ENCODE results near the gene ZNF579. TPM values are rescaled to one million over a fixed set of nuclear protein-coding genes. Genes with fewer than 3 reads are reported as not detected.

Gene ZNF579
- total and polyA plus RNA-seq, 2 of the 8 experiments (the other 6 are each of a cell fraction or from before 2014, with no cell fraction given), result 10.0 to 18.9 TPM

DNA sequence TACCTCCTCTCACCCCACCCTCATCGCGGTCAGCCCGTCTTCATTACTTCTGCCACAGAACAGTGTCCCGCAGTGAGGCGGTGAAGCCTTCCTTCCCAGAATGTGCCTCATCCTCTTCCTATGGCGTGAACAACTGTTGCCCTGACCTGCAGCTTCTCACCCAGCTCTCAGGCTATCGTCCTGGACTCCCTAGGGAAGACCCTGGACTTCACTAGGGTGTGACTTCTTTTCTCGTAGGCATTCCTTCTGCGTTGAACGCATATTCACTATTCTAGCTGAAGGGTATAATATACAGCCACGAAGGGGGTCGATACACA, 25.8 kb upstream of the ZNF579 start:
- ChIA-PET CTCF (ENCODE audit: partially characterized antibody) (interaction anchor here (0.6 to 2.3 kb wide), 27 partner anchors 8 to 447 kb away, joined by 3 to 22 read pairs (median 5); partner anchors contain the start of genes NAT14 and ZNF784), POLR2A (ENCODE audit: partially characterized antibody) (interaction anchor here (0.6 to 3.6 kb wide), 14 partner anchors 11 to 92 kb away, joined by 3 to 25 read pairs (median 4); partner anchors contain the start of genes U2AF2, ZNF579 and ZNF784)
- no peak for FAIRE-seq
- peak overlapping the region; percentile 61 to 93 for H3K4me2 ChIP-seq (ENCODE audit: insufficient read depth in 1 of 2, low read depth in 2 of 2, low read length in 2 of 2)
- peak overlapping the region; percentile 54 to 93 (median 88); a peak in 7 of 8 replicates for H3K4me3 ChIP-seq (ENCODE audit: extremely low read depth in 1 of 4, insufficient read depth in 2 of 4, low read depth in 3 of 4, low read length in 4 of 4)
- H3K79me2 ChIP-seq (ENCODE audit: control insufficient read depth in 1 of 2, insufficient read depth in 2 of 2, low read length in 2 of 2), result peaks cover 0 to 8% of the 10 kb centered on the region in 2 experiments; a peak in 1 of 4 replicates
- no peak overlapping the region for H3K56ac ChIP-seq (replicated peaks; ENCODE audit: insufficient read length, low read depth, low read length)
- H3K14ac ChIP-seq (ENCODE audit: insufficient read length), result no peak overlapping the region
- H2BK5ac ChIP-seq (ENCODE audit: low read depth, low read length), result 0 out of 2 replicates have a peak overlapping the region, but pooled peaks have one; percentile 67
- H3K79me1 ChIP-seq (ENCODE audit: low read depth, low read length), result peaks cover 4% of the 10 kb centered on the region; the same call in 1 of the 2 replicates
- H3K23me2 ChIP-seq (ENCODE audit: low read depth, low read length), result peaks cover 10% of the 10 kb centered on the region
- H3K23ac ChIP-seq (ENCODE audit: insufficient read length), result no peak overlapping the region
- peaks cover 0 to 3% (median 0%) of the 10 kb centered on the region in 4 experiments; a peak in 1 of 8 replicates for H3K36me3 ChIP-seq (ENCODE audit: control insufficient read depth in 2 of 4, insufficient read depth in 4 of 4, low read length in 3 of 4)
- H2BK12ac ChIP-seq (ENCODE audit: low read depth, low read length), result no peak overlapping the region
- peak overlapping the region; percentile 37 for H4K5ac ChIP-seq (ENCODE audit: insufficient read length, low read depth, low read length)
- no peaks in the 10 kb centered on the region for H3K27me3 ChIP-seq (replicated peaks in 1 of 4; ENCODE audit: control insufficient read depth in 3 of 4, extremely low read depth in 1 of 4, insufficient read depth in 3 of 4, low read length in 3 of 4)
- H3K9me3 ChIP-seq (ENCODE audit: insufficient read depth in 2 of 2, low read depth in 1 of 2, low read length in 1 of 2), result no peaks in the 10 kb centered on the region
- no peak overlapping the region for H4K8ac ChIP-seq (ENCODE audit: extremely low read depth, insufficient read depth, low read length)
- no peak overlapping the region for H2BK120ac ChIP-seq (replicated peaks; ENCODE audit: low read depth, low read length)
- no peak overlapping the region for H2AFZ ChIP-seq (ENCODE audit: low read length)
- 32% methylated on average over 12 of the region's 12 CpGs; no CpG with 5 or more reads in 1 of the 2 experiments for WGBS, 2 experiments (ENCODE audit: extremely low coverage in 1 of 2, insufficient coverage in 1 of 2, insufficient read length in 1 of 2, insufficient replicate concordance in 2 of 2, low coverage in 1 of 2, low lambda C conversion rate in 2 of 2, missing lambda C conversion rate in 1 of 2)
- no peak overlapping the region for H3K27ac ChIP-seq (ENCODE audit: low read depth, low read length)
- no peak overlapping the region for H3K4ac ChIP-seq (replicated peaks; ENCODE audit: insufficient read length, low read depth, low read length)
- peak overlapping the region; percentile 13 to 66 (median 58); a peak in 6 of 7 replicates for H3K9ac ChIP-seq (replicated peaks in 1 of 4; ENCODE audit: extremely low read depth in 1 of 4, low read depth in 3 of 4, low read length in 3 of 4)
- no peak overlapping the region for H2BK20ac ChIP-seq (ENCODE audit: low read length)
- peaks cover 0 to 9% (median 5%) of the 10 kb centered on the region in 4 experiments; a peak in 5 of 7 replicates for H3K4me1 ChIP-seq (replicated peaks in 1 of 4; ENCODE audit: control insufficient read depth in 3 of 4, insufficient read depth in 4 of 4, low read length in 3 of 4)
- no peak overlapping the region for H2AK5ac ChIP-seq (ENCODE audit: low read depth, low read length)
- peaks cover 2 to 24% of the 10 kb centered on the region in 2 experiments for H4K20me1 ChIP-seq (replicated peaks in 1 of 2; ENCODE audit: control insufficient read depth in 1 of 2, insufficient read depth in 2 of 2, low read length in 2 of 2)
- no peak for DNase-seq (ENCODE audit: low read depth in 1 of 2, low spot score in 2 of 2)
- H4K91ac ChIP-seq (replicated peaks; ENCODE audit: insufficient read length, low read length), result no peak overlapping the region
- H3K18ac ChIP-seq (ENCODE audit: extremely low read depth, low read length), result no peak overlapping the region; the same call in 1 of the 2 replicates
- no peak overlapping the region; the same call in 1 of the 2 replicates for H2BK15ac ChIP-seq (ENCODE audit: low read length)
- no peak for TF ChIP-seq KDM5A (IDR thresholded peaks at IDR 0.05; ENCODE audit: low read length)
- TF ChIP-seq RFX5 (IDR thresholded peaks at IDR 0.05; ENCODE audit: borderline replicate concordance, low read depth, low read length), result no peak
- TF ChIP-seq, protein P1, sequence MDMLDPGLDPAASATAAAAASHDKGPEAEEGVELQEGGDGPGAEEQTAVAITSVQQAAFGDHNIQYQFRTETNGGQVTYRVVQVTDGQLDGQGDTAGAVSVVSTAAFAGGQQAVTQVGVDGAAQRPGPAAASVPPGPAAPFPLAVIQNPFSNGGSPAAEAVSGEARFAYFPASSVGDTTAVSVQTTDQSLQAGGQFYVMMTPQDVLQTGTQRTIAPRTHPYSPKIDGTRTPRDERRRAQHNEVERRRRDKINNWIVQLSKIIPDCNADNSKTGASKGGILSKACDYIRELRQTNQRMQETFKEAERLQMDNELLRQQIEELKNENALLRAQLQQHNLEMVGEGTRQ (IDR thresholded peaks at IDR 0.05; ENCODE audit: low read length), result no peak
- TF ChIP-seq SIN3A (conservative IDR thresholded peaks at IDR 0.05 in 1 of 2, IDR thresholded peaks at IDR 0.05 in 1 of 2; ENCODE audit: low read depth in 1 of 2, low read length in 2 of 2), result no peak
- no peak for TF ChIP-seq TCF12 (IDR thresholded peaks at IDR 0.05; ENCODE audit: low read depth, low read length)
- TF ChIP-seq, protein P2, sequence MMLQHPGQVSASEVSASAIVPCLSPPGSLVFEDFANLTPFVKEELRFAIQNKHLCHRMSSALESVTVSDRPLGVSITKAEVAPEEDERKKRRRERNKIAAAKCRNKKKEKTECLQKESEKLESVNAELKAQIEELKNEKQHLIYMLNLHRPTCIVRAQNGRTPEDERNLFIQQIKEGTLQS (IDR thresholded peaks at IDR 0.05; ENCODE audit: insufficient read depth, low read depth, low read length), result no peak
- TF ChIP-seq, protein P3, sequence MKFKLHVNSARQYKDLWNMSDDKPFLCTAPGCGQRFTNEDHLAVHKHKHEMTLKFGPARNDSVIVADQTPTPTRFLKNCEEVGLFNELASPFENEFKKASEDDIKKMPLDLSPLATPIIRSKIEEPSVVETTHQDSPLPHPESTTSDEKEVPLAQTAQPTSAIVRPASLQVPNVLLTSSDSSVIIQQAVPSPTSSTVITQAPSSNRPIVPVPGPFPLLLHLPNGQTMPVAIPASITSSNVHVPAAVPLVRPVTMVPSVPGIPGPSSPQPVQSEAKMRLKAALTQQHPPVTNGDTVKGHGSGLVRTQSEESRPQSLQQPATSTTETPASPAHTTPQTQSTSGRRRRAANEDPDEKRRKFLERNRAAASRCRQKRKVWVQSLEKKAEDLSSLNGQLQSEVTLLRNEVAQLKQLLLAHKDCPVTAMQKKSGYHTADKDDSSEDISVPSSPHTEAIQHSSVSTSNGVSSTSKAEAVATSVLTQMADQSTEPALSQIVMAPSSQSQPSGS (IDR thresholded peaks at IDR 0.05; ENCODE audit: low read length), result no peak
- TF ChIP-seq JUND (IDR thresholded peaks at IDR 0.05; ENCODE audit: low read length), result no peak
- no peak for TF ChIP-seq TAF7 (optimal IDR thresholded peaks at IDR 0.05; ENCODE audit: borderline replicate concordance, low read depth, low read length)
- TF ChIP-seq POLR2A (IDR thresholded peaks at IDR 0.05; ENCODE audit: control extremely low read depth in 1 of 2, low read depth in 2 of 2, low read length in 2 of 2), result no peak

Data from H1 (cell line).